ENCODE measurements around the gene CERS1. TPM values are rescaled to one million over a fixed set of nuclear protein-coding genes. Genes with fewer than 3 reads are reported as not detected.

CERS1 gene
- total and polyA plus RNA-seq, 10 of the 15 experiments (the other 5 are each of a cell fraction or from before 2014, with no cell fraction given), result 0.19 TPM; not detected in 9

GRCh38 chr19:18919086-18919899, 23.3 kb upstream of the CERS1 start, which contains the start of the genes COPE and DDX49 (continued):
- TF ChIP-seq ZNF384 (IDR thresholded peaks at IDR 0.05; ENCODE audit: borderline replicate concordance, low read depth, low read length) (no peak), PML (IDR thresholded peaks at IDR 0.05; ENCODE audit: low read length) (peak; percentile 94), SREBF1 (IDR thresholded peaks at IDR 0.05; ENCODE audit: low read length) (peak; percentile 88; the same call in 1 of the 2 replicates), MAX (IDR thresholded peaks at IDR 0.05; ENCODE audit: low read depth, low read length) (peak; percentile 84; the same call in 1 of the 2 replicates), TBL1XR1 (IDR thresholded peaks at IDR 0.05; ENCODE audit: low read depth, low read length) (peak; percentile 51; the same call in 1 of the 2 replicates), RBBP5 (conservative IDR thresholded peaks at IDR 0.05) (no peak), KLF5 (IDR thresholded peaks at IDR 0.05; ENCODE audit: partially characterized antibody) (peak; percentile 88), MYB (IDR thresholded peaks at IDR 0.05; ENCODE audit: borderline replicate concordance, low read depth, low read length) (no peak), ZNF207 (IDR thresholded peaks at IDR 0.05; ENCODE audit: borderline replicate concordance) (peak; percentile 70; the same call in 1 of the 2 replicates), SP1 (IDR thresholded peaks at IDR 0.05; ENCODE audit: low read depth, low read length) (peak; percentile 95), CBX3 (IDR thresholded peaks at IDR 0.05; ENCODE audit: borderline replicate concordance, low read depth) (no peak), SIN3A (IDR thresholded peaks at IDR 0.05; ENCODE audit: low read depth, low read length) (peak; percentile 96), RB1 (IDR thresholded peaks at IDR 0.05; ENCODE audit: borderline replicate concordance) (0 out of 2 replicates have a peak, but pooled peaks have one; percentile 60), KDM1A (IDR thresholded peaks at IDR 0.05; ENCODE audit: borderline replicate concordance) (no peak), CREB1 (IDR thresholded peaks at IDR 0.05; ENCODE audit: low read depth) (peak; percentile 98), CEBPZ (IDR thresholded peaks at IDR 0.05; ENCODE audit: low read depth, low read length) (peak; percentile 76; the same call in 1 of the 2 replicates), SMAD5 (IDR thresholded peaks at IDR 0.05; ENCODE audit: low read depth) (peak; percentile 88), GATAD2B (conservative IDR thresholded peaks at IDR 0.05; ENCODE audit: low read depth) (peak; percentile 36; the same call in 1 of the 2 replicates)
- TF ChIP-seq, protein P1, sequence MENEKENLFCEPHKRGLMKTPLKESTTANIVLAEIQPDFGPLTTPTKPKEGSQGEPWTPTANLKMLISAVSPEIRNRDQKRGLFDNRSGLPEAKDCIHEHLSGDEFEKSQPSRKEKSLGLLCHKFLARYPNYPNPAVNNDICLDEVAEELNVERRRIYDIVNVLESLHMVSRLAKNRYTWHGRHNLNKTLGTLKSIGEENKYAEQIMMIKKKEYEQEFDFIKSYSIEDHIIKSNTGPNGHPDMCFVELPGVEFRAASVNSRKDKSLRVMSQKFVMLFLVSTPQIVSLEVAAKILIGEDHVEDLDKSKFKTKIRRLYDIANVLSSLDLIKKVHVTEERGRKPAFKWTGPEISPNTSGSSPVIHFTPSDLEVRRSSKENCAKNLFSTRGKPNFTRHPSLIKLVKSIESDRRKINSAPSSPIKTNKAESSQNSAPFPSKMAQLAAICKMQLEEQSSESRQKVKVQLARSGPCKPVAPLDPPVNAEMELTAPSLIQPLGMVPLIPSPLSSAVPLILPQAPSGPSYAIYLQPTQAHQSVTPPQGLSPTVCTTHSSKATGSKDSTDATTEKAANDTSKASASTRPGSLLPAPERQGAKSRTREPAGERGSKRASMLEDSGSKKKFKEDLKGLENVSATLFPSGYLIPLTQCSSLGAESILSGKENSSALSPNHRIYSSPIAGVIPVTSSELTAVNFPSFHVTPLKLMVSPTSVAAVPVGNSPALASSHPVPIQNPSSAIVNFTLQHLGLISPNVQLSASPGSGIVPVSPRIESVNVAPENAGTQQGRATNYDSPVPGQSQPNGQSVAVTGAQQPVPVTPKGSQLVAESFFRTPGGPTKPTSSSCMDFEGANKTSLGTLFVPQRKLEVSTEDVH (IDR thresholded peaks at IDR 0.05; ENCODE audit: low read depth, partially characterized antibody), result peak; percentile 96
- TF ChIP-seq, protein P2, sequence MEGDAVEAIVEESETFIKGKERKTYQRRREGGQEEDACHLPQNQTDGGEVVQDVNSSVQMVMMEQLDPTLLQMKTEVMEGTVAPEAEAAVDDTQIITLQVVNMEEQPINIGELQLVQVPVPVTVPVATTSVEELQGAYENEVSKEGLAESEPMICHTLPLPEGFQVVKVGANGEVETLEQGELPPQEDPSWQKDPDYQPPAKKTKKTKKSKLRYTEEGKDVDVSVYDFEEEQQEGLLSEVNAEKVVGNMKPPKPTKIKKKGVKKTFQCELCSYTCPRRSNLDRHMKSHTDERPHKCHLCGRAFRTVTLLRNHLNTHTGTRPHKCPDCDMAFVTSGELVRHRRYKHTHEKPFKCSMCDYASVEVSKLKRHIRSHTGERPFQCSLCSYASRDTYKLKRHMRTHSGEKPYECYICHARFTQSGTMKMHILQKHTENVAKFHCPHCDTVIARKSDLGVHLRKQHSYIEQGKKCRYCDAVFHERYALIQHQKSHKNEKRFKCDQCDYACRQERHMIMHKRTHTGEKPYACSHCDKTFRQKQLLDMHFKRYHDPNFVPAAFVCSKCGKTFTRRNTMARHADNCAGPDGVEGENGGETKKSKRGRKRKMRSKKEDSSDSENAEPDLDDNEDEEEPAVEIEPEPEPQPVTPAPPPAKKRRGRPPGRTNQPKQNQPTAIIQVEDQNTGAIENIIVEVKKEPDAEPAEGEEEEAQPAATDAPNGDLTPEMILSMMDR (IDR thresholded peaks at IDR 0.05 in 2 of 3, conservative IDR thresholded peaks at IDR 0.05 in 1 of 3; ENCODE audit: control insufficient read depth in 2 of 3, extremely low read depth in 1 of 3, insufficient read depth in 1 of 3, low read depth in 3 of 3, low read length in 3 of 3), result no peak
- TF ChIP-seq, protein P3, sequence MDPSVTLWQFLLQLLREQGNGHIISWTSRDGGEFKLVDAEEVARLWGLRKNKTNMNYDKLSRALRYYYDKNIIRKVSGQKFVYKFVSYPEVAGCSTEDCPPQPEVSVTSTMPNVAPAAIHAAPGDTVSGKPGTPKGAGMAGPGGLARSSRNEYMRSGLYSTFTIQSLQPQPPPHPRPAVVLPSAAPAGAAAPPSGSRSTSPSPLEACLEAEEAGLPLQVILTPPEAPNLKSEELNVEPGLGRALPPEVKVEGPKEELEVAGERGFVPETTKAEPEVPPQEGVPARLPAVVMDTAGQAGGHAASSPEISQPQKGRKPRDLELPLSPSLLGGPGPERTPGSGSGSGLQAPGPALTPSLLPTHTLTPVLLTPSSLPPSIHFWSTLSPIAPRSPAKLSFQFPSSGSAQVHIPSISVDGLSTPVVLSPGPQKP (IDR thresholded peaks at IDR 0.05; ENCODE audit: low read depth, low read length), result peak; percentile 88
